ENCODE data around the gene ASPDH.

ASPDH gene

GRCh38 chr19:50494186-50495019 lies 19.3 kb downstream of the ASPDH start:
- DNase-seq, result no peak

DNA sequence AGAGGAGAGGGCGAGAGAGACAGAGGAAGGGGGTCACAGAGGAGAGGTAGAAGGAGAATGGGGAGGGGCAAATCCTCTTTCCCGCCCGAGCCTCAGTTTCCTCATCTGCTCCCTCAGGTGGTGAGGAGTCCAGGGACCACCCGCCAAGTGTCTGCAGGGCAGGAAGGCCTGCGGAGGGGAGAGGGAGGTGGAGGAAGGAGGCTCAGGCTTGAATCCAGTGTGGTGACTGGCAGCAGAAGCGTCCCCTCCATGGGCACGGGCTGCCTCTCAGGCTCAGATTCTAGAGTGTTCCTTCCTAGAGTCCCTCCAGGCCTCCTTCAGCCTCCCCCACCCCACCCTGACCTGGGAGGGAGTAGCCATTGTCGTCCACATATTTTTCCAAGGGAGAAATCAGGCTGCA lies 20.5 kb downstream of the ASPDH start:
- DNase-seq, result no peak

- peak; percentile 53 to 63 for DNase-seq
Measured at GRCh38 chr19:50492303-50493052, 21.2 kb downstream of the ASPDH start.

- no peak for DNase-seq
Measured at GRCh38 chr19:50490991-50491472, 22.7 kb downstream of the ASPDH start.

GRCh38 chr19:50490411-50490811 lies 23.3 kb downstream of the ASPDH start:
- DNase-seq, result no peak

DNA sequence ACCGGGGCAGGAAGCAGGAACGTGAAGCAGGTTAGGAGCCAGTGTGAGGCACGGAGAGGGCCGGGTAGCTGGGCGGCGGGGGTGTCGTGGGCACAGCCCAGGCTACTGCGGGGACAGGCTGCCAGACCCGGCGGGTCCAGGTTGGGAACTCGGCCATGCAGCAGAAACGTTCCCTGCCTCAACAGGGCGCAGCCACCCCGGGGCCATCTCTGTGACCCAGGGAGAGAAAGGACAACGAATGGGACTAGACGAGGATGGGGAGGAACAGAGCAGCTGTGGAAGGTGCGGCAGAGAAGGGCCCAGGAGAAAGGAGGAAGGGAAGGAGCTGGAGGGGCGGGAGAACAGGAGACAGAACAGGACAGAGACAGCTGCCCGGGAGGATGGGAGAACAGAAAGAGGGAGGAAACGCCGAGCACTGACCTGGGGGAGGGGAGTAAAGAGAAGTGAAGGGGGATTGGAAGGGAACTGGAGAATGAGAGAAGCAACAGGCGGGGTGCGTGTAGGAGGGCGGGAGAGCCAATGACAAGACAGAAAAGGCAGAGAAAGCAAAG lies 24.2 kb downstream of the ASPDH start:
- DNase-seq, result no peak

- no peak for DNase-seq
Measured at GRCh38 chr19:50488389-50489194, 25.1 kb downstream of the ASPDH start.

DNA sequence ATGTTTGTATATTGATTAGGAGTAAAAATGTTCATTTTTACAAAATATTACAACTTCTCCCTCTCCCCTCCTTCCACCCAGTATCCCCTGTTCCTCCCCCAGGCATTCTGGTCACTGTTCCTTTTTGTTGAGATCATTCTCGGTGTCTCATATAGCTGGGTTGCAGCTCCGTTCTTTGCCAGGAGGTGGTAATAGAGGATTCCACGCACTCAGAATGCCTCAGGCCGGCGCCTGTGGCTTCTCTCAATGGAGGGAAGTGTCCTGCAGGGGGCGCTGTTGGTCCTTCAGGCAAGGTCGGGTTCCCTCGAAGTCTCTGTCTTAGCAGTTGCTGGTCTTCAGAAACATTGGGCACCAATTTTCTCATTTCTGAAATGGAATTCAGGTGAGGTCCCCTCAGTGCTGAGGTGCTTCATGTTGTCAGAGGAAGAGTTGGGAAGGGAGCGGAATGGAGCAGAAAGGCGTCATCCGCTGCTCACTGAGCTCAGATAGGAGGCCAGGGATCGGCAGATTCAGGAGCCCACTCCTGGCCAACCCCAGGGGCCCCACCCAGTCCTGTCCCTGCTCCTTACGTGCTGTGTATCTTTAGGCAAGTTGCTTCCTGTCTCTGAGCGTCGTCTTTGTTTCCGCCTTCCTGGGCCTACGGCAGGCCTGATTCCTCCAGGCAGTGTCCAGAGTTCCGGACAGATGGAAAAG lies 26.7 kb downstream of the ASPDH start:
- peak; percentile 85 to 86 for DNase-seq

GRCh38 chr19:50485284-50485955 lies 28.3 kb downstream of the ASPDH start:
- no peak for DNase-seq

DNA sequence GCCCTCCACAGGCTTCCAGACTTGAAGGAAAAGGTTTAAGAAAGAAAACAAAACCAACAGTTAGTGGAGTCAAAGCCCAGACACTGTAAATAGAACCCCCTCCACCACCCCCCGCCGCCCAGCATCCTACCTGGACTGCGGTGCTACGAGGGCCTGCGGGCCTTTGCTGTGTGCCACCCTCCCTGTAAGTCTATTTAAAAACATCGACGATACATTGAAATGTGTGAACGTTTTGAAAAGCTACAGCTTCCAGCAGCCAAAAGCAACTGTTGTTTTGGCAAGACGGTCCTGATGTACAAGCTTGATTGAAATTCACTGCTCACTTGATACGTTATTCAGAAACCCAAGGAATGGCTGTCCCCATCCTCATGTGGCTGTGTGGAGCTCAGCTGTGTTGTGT lies 30.8 kb downstream of the ASPDH start:
- DNase-seq, result no peak

- no peak for DNase-seq
Measured at GRCh38 chr19:50482271-50482855, 31.4 kb downstream of the ASPDH start.

DNA sequence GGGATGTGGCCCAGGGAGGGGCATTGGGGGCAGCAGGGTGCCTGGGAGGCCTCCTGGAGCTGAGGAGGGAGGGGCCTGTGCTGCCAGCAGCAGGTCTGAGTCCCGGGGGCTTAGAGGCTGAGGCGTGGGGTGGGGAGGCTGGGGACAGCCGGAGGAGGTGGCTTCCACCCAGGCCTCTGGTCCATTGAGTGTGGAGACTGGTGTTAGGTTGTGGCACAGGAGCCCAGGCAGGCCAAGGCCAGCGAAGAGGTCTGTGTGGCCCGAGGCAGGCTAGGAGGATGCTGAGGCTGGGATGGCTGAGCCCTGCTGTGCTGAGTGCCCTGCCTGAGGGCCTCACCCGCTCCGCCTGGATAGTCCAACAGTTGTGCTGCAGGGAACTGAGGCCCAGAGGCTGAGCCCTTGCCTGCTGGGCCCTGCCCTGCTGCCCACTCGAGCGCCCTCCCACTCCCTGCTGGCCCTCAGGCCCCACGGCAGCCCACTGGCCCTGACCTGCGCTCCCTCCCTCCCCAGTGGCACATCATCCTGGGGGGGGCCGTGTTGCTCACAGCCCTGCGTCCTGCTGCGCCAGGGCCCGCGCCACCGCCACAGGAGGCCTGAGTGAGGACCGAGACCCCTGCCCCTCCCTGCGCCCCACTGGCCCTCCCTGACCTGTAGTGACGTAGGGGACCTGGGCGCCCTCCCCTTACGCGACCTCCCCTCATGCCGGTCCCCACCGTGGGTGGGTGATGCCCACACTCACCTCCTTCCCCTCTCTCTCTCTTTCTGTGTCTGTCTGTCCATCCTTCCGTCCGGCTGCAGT lies 32.2 kb downstream of the ASPDH start:
- DNase-seq, result no peak

GRCh38 chr19:50480281-50481111 lies 33.2 kb downstream of the ASPDH start:
- DNase-seq, result no peak

DNA sequence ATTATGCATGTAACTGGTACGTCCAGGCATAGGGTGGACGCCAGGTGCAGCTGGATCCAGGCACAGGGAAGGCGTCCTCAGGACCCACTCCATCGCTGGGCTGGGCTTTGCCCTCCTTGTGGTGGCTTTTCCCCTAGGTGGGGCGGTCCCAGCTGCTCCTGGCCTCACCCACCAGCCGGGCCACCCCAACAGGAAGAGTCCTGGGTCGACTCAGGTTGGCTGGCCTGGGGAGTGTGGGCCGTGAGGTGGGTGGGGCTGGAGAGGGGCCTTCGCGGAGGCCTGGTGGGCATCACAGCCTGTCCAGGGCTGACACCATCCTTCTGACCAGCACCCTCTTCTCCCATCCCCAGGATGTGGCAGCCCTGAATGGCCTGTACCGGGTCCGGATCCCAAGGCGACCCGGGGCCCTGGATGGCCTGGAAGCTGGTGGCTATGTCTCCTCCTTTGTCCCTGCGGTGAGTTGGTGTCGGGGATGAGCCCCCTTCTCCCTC lies 33.9 kb downstream of the ASPDH start:
- DNase-seq, result no peak

- DNase-seq, result peak in 1 of 2 experiments; percentile 48
Measured at GRCh38 chr19:50478901-50479715, 34.6 kb downstream of the ASPDH start.

DNA sequence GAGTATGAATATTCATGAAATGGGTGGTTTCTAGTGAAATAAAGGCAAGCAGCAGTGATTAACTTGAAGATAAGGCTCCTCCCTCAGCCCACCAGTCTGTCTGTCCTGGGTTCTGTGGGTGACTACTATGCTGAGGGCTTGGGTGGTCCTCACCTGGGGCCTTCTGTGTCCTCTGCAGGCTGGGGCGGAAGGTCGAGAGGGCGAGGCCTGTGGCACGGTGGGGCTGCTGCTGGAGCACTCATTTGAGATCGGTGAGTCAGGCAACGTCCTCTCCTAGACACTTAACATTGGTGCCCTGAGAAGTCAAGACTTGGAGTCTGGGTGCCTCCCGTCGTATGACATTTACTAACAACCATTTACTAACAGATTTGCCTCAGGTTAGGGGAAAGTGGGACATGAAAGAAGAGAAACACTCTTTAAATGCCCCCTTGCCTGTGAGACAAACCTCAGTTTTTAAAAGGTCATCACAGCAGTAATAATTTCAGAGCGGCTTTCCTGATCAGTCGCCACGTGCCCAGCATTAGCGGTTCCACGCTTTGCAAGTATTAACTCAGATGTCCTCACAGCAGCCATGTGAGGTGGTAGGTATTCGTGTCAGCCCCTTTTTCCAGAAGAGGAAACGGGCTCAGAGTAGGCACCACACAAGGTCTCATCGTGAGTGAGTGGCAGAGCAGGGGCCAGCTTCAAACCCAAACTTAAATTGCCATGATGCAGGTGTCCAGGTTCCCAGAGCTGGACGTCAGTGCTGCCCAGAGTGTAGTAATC lies 35.8 kb downstream of the ASPDH start:
- no peak for DNase-seq

GRCh38 chr19:50476907-50477238 lies 36.8 kb downstream of the ASPDH start:
- no peak for DNase-seq
